HG03457 (cell line): ENCODE results near the gene VPREB1.
"Not testable (repeated sequence)": the region's sequence is repeated elsewhere in the genome, so short reads cannot be mapped to it uniquely, and the experiment has no call there.

Experiments
- ATAC-seq: cut with Tn5 transposase; IDR thresholded peaks from one replicate; pipeline ENCODE4 v1.9.1; 2021; ENCODE audit warnings: moderate number of reproducible peaks; ENCODE audit not compliant: unreplicated experiment

VPREB1 gene

GRCh38 chr22:22213231-22213630 lies 31.4 kb upstream of the VPREB1 start:
- ATAC-seq, result no peak

GRCh38 chr22:22214819-22215329 lies 29.7 kb upstream of the VPREB1 start:
- no peak for ATAC-seq

- no peak for ATAC-seq
Measured at GRCh38 chr22:22215659-22216449, 28.7 kb upstream of the VPREB1 start.

GRCh38 chr22:22216450-22216959 lies 28.1 kb upstream of the VPREB1 start:
- ATAC-seq, result no peak

GRCh38 chr22:22218302-22218701 lies 26.3 kb upstream of the VPREB1 start:
- ATAC-seq, result no peak

- ATAC-seq, result no peak
Measured at GRCh38 chr22:22219140-22219996, 25.2 kb upstream of the VPREB1 start.

GRCh38 chr22:22221043-22221442 lies 23.5 kb upstream of the VPREB1 start:
- ATAC-seq, result not testable (repeated sequence)

- ATAC-seq, result no peak
Measured at GRCh38 chr22:22226448-22227187, 18.0 kb upstream of the VPREB1 start.

GRCh38 chr22:22228421-22228820 lies 16.2 kb upstream of the VPREB1 start:
- no peak for ATAC-seq

- no peak for ATAC-seq
Measured at GRCh38 chr22:22228921-22229320, 15.7 kb upstream of the VPREB1 start.

GRCh38 chr22:22229683-22230420 lies 14.7 kb upstream of the VPREB1 start:
- no peak for ATAC-seq

- no peak for ATAC-seq
Measured at GRCh38 chr22:22230438-22230837, 14.1 kb upstream of the VPREB1 start.

GRCh38 chr22:22233081-22233480 lies 11.5 kb upstream of the VPREB1 start:
- no peak for ATAC-seq

- no peak for ATAC-seq
Measured at GRCh38 chr22:22235558-22235957, 9.0 kb upstream of the VPREB1 start.

- ATAC-seq, result no peak
Measured at GRCh38 chr22:22237521-22237920, 7.1 kb upstream of the VPREB1 start.

- ATAC-seq, result no peak
Measured at GRCh38 chr22:22239311-22239939, 5.2 kb upstream of the VPREB1 start.

- ATAC-seq, result no peak
Measured at GRCh38 chr22:22241554-22241898, 3.1 kb upstream of the VPREB1 start.

GRCh38 chr22:22242488-22242887 lies 2.1 kb upstream of the VPREB1 start:
- no peak for ATAC-seq

- no peak for ATAC-seq
Measured at GRCh38 chr22:22243033-22243680, 1.4 kb upstream of the VPREB1 start.
